ENCODE measurements around the gene F3.

Gene F3

DNA sequence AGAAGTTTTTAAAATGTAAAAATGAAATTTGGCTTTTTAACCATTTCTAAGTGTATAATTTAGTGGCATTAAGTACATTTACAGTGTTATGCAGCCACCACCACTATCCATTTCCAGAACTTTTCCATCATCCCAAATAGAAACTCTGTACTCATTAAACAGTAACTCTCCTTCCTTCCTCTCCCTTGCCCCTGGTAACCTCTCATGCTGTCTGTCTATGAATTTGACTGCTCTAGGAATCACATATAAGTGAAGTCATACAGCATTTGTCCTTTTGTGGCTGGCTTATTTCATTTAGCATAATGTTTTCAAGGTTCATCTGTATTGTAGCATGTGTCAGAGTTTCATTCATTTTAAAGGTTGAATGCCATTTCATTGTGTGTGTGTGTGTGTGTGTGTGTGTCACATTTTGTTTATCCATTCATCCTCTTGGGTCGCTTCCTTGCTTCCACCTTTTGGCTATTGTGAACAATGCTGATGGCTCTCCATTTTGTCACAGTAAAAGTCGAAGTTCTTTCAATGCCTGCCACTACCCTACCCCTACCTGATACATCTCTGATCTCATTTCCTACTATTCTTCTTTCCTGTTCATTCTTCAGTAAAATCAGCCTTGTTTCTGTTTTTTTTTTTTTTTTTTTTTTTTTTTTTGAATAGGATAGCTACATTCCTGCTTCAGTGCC lies 45.3 kb downstream of the F3 start:
- Histone ChIP-seq H4K91ac (ENCODE audit: low read depth, low read length, poor library complexity) (no peak overlapping the region), H3K23ac (ENCODE audit: low read depth, low read length, poor library complexity) (no peak overlapping the region), H2BK12ac (ENCODE audit: low read length) (no peak overlapping the region), H3K4me1 (ENCODE audit: control insufficient read depth in 2 of 2, insufficient read depth in 1 of 2, low read depth in 1 of 2, low read length in 2 of 2) (no peaks in the 10 kb centered on the region), H2AK5ac (ENCODE audit: low read depth, low read length) (no peak overlapping the region), H3K18ac (ENCODE audit: low read length) (no peak overlapping the region), H2AFZ (ENCODE audit: low read length) (no peak overlapping the region), H3K36me3 (replicated peaks in 1 of 2; ENCODE audit: control insufficient read depth in 2 of 2, insufficient read depth in 2 of 2, low read length in 2 of 2) (peaks cover 0 to 54% of the 10 kb centered on the region in 2 donors), H3K79me1 (ENCODE audit: low read depth, low read length) (no peaks in the 10 kb centered on the region), H2BK120ac (ENCODE audit: low read depth, low read length) (no peak overlapping the region), H2BK15ac (ENCODE audit: low read length) (no peak overlapping the region), H2BK5ac (ENCODE audit: low read length) (no peak overlapping the region), H4K8ac (ENCODE audit: low read depth, low read length) (no peak overlapping the region), H3K4ac (ENCODE audit: low read length) (no peak overlapping the region), H3K4me3 (ENCODE audit: low read length in 2 of 2) (no peak overlapping the region), H3K9me3 (replicated peaks in 1 of 2; ENCODE audit: control insufficient read depth in 2 of 2, insufficient read depth in 1 of 2, low read depth in 1 of 2, low read length in 2 of 2) (peaks cover 0 to 13% of the 10 kb centered on the region in 2 donors), H3K9ac (ENCODE audit: low read depth, low read length, poor library complexity) (no peak overlapping the region), H3K27me3 (ENCODE audit: control insufficient read depth in 3 of 3, insufficient read depth in 3 of 3, low read depth in 1 of 3, low read length in 3 of 3) (no peaks in the 10 kb centered on the region), H3K4me2 (ENCODE audit: insufficient read depth, low read length, poor library complexity, severe bottlenecking) (no peak overlapping the region), H3K14ac (ENCODE audit: low read length) (no peak overlapping the region), H3K27ac (replicated peaks; ENCODE audit: low read length) (no peak overlapping the region)
- WGBS, 2 donors (ENCODE audit: extremely low coverage in 2 of 2, insufficient read length in 2 of 2, insufficient replicate concordance in 1 of 2): no CpG with 5 or more reads among the region's 2 CpGs
- no peak for DNase-seq (ENCODE audit: low spot score)

GRCh38 chr1:94490556-94490955 lies 51.0 kb downstream of the F3 start:
- Histone ChIP-seq H3K27ac (replicated peaks; ENCODE audit: low read length) (no peak overlapping the region), H3K36me3 (replicated peaks in 1 of 2; ENCODE audit: control insufficient read depth in 2 of 2, insufficient read depth in 2 of 2, low read length in 2 of 2) (peaks cover 0 to 58% of the 10 kb centered on the region in 2 donors), H3K9me3 (replicated peaks in 1 of 2; ENCODE audit: control insufficient read depth in 2 of 2, insufficient read depth in 1 of 2, low read depth in 1 of 2, low read length in 2 of 2) (peaks cover 0 to 16% of the 10 kb centered on the region in 2 donors), H4K91ac (ENCODE audit: low read depth, low read length, poor library complexity) (no peak overlapping the region), H2BK5ac (ENCODE audit: low read length) (no peak overlapping the region), H3K14ac (ENCODE audit: low read length) (no peak overlapping the region), H2BK15ac (ENCODE audit: low read length) (no peak overlapping the region), H2AK5ac (ENCODE audit: low read depth, low read length) (no peak overlapping the region), H2BK120ac (ENCODE audit: low read depth, low read length) (no peak overlapping the region), H2BK12ac (ENCODE audit: low read length) (no peak overlapping the region), H3K18ac (ENCODE audit: low read length) (no peak overlapping the region), H2AFZ (ENCODE audit: low read length) (no peak overlapping the region), H3K23ac (ENCODE audit: low read depth, low read length, poor library complexity) (no peak overlapping the region), H4K8ac (ENCODE audit: low read depth, low read length) (no peak overlapping the region), H3K4ac (ENCODE audit: low read length) (no peak overlapping the region), H3K9ac (ENCODE audit: low read depth, low read length, poor library complexity) (no peak overlapping the region), H3K27me3 (ENCODE audit: control insufficient read depth in 3 of 3, insufficient read depth in 3 of 3, low read depth in 1 of 3, low read length in 3 of 3) (no peaks in the 10 kb centered on the region), H3K4me1 (ENCODE audit: control insufficient read depth in 2 of 2, insufficient read depth in 1 of 2, low read depth in 1 of 2, low read length in 2 of 2) (no peaks in the 10 kb centered on the region), H3K4me3 (ENCODE audit: low read length in 2 of 2) (no peak overlapping the region), H3K79me1 (ENCODE audit: low read depth, low read length) (no peaks in the 10 kb centered on the region), H3K4me2 (ENCODE audit: insufficient read depth, low read length, poor library complexity, severe bottlenecking) (no peak overlapping the region)
- DNase-seq (ENCODE audit: low spot score): no peak
- no CpG with 5 or more reads among the region's 2 CpGs for WGBS, 2 donors (ENCODE audit: extremely low coverage in 2 of 2, insufficient read length in 2 of 2, insufficient replicate concordance in 1 of 2)

GRCh38 chr1:94486990-94487389 lies 54.6 kb downstream of the F3 start:
- H3K36me3 ChIP-seq (replicated peaks in 1 of 2; ENCODE audit: control insufficient read depth in 2 of 2, insufficient read depth in 2 of 2, low read length in 2 of 2): peaks cover 3 to 65% of the 10 kb centered on the region in 2 donors
- DNase-seq (ENCODE audit: low spot score): no peak

GRCh38 chr1:94481473-94481933 lies 60.1 kb downstream of the F3 start:
- Histone ChIP-seq H3K9me3 (replicated peaks in 1 of 2; ENCODE audit: control insufficient read depth in 2 of 2, insufficient read depth in 1 of 2, low read depth in 1 of 2, low read length in 2 of 2) (no peaks in the 10 kb centered on the region), H2BK120ac (ENCODE audit: low read depth, low read length) (no peak overlapping the region)

More at GRCh38 chr1:94486990-94487389, 54.6 kb downstream of the F3 start:
- Histone ChIP-seq H4K8ac (ENCODE audit: low read depth, low read length) (no peak overlapping the region), H2BK15ac (ENCODE audit: low read length) (no peak overlapping the region), H4K91ac (ENCODE audit: low read depth, low read length, poor library complexity) (no peak overlapping the region), H2BK120ac (ENCODE audit: low read depth, low read length) (no peak overlapping the region), H2AK5ac (ENCODE audit: low read depth, low read length) (no peak overlapping the region), H3K4me3 (ENCODE audit: low read length in 2 of 2) (no peak overlapping the region), H3K23ac (ENCODE audit: low read depth, low read length, poor library complexity) (no peak overlapping the region), H3K9me3 (replicated peaks in 1 of 2; ENCODE audit: control insufficient read depth in 2 of 2, insufficient read depth in 1 of 2, low read depth in 1 of 2, low read length in 2 of 2) (peaks cover 0 to 8% of the 10 kb centered on the region in 2 donors), H2BK5ac (ENCODE audit: low read length) (no peak overlapping the region), H3K9ac (ENCODE audit: low read depth, low read length, poor library complexity) (no peak overlapping the region), H2AFZ (ENCODE audit: low read length) (no peak overlapping the region), H3K79me1 (ENCODE audit: low read depth, low read length) (no peaks in the 10 kb centered on the region), H2BK12ac (ENCODE audit: low read length) (no peak overlapping the region), H3K27ac (replicated peaks; ENCODE audit: low read length) (no peak overlapping the region), H3K4me2 (ENCODE audit: insufficient read depth, low read length, poor library complexity, severe bottlenecking) (no peak overlapping the region), H3K18ac (ENCODE audit: low read length) (no peak overlapping the region), H3K27me3 (ENCODE audit: control insufficient read depth in 3 of 3, insufficient read depth in 3 of 3, low read depth in 1 of 3, low read length in 3 of 3) (no peaks in the 10 kb centered on the region), H3K4me1 (ENCODE audit: control insufficient read depth in 2 of 2, insufficient read depth in 1 of 2, low read depth in 1 of 2, low read length in 2 of 2) (no peaks in the 10 kb centered on the region), H3K4ac (ENCODE audit: low read length) (no peak overlapping the region), H3K14ac (ENCODE audit: low read length) (no peak overlapping the region)
- WGBS, 2 donors (ENCODE audit: extremely low coverage in 2 of 2, insufficient read length in 2 of 2, insufficient replicate concordance in 1 of 2): no CpG with 5 or more reads among the region's 5 CpGs

More at GRCh38 chr1:94481473-94481933, 60.1 kb downstream of the F3 start:
- no peaks in the 10 kb centered on the region for H3K4me1 ChIP-seq (ENCODE audit: control insufficient read depth in 2 of 2, insufficient read depth in 1 of 2, low read depth in 1 of 2, low read length in 2 of 2)
- no peak overlapping the region for H2AK5ac ChIP-seq (ENCODE audit: low read depth, low read length)
- DNase-seq (ENCODE audit: low spot score): peak; percentile 58
- H3K4ac ChIP-seq (ENCODE audit: low read length): no peak overlapping the region
- H2BK5ac ChIP-seq (ENCODE audit: low read length): no peak overlapping the region
- H3K36me3 ChIP-seq (replicated peaks in 1 of 2; ENCODE audit: control insufficient read depth in 2 of 2, insufficient read depth in 2 of 2, low read length in 2 of 2): peaks cover 3 to 56% of the 10 kb centered on the region in 2 donors
- H3K4me2 ChIP-seq (ENCODE audit: insufficient read depth, low read length, poor library complexity, severe bottlenecking): no peak overlapping the region
- no peak overlapping the region for H3K18ac ChIP-seq (ENCODE audit: low read length)
- no CpG with 5 or more reads among the region's 4 CpGs for WGBS, 2 donors (ENCODE audit: extremely low coverage in 2 of 2, insufficient read length in 2 of 2, insufficient replicate concordance in 1 of 2)
- H3K79me1 ChIP-seq (ENCODE audit: low read depth, low read length): no peaks in the 10 kb centered on the region
- no peak overlapping the region for H2AFZ ChIP-seq (ENCODE audit: low read length)
- no peak overlapping the region for H3K9ac ChIP-seq (ENCODE audit: low read depth, low read length, poor library complexity)
- no peak overlapping the region for H4K91ac ChIP-seq (ENCODE audit: low read depth, low read length, poor library complexity)
- no peak overlapping the region for H2BK15ac ChIP-seq (ENCODE audit: low read length)
- H2BK12ac ChIP-seq (ENCODE audit: low read length): no peak overlapping the region
- H3K27ac ChIP-seq (replicated peaks; ENCODE audit: low read length): no peak overlapping the region
- no peak overlapping the region for H3K23ac ChIP-seq (ENCODE audit: low read depth, low read length, poor library complexity)
- no peak overlapping the region for H3K4me3 ChIP-seq (ENCODE audit: low read length in 2 of 2)
- H3K14ac ChIP-seq (ENCODE audit: low read length): no peak overlapping the region
- H4K8ac ChIP-seq (ENCODE audit: low read depth, low read length): no peak overlapping the region
- no peaks in the 10 kb centered on the region for H3K27me3 ChIP-seq (ENCODE audit: control insufficient read depth in 3 of 3, insufficient read depth in 3 of 3, low read depth in 1 of 3, low read length in 3 of 3)

All from neuronal stem cell (in vitro differentiated cells).